SK-N-SH treated with all-trans-retinoic acid at 6 μM for 48 hours (cell line): ENCODE measurements around the gene SCUBE2.

Experiments used
- ATAC-seq: fragments of 200-7000 bp; cut with Tn5 transposase; 3 replicates; pipeline ENCODE4 v1.9.1; 2020; ENCODE audit warnings: mild to moderate bottlenecking, moderate library complexity
- ARNTL ChIP-seq: fragments of 450-650 bp; formaldehyde crosslinking; IDR thresholded peaks from 2 replicates; pipeline ENCODE4 v1.5.0; 2020; ENCODE audit warnings: low read depth, mild to moderate bottlenecking, moderate library complexity, borderline replicate concordance
- BACH2 ChIP-seq: fragments of 250-450 bp; sonication (Bioruptor Pico); IDR thresholded peaks from 2 replicates; pipeline ENCODE4 v1.9.0; 2021; ENCODE audit warnings: mild to moderate bottlenecking, borderline replicate concordance
- CSDC2 ChIP-seq: fragments of 250-450 bp; sonication (Bioruptor Pico); IDR thresholded peaks from 2 replicates; pipeline ENCODE4 v1.5.0; 2020; ENCODE audit warnings: mild to moderate bottlenecking, moderate library complexity
- ESRRG ChIP-seq: fragments of 250-450 bp; sonication (Bioruptor Pico); IDR thresholded peaks from 2 replicates; pipeline ENCODE4 v1.6.1; 2021; ENCODE audit warnings: mild to moderate bottlenecking
- ISL1 ChIP-seq: fragments of 250-450 bp; sonication (Bioruptor Pico); IDR thresholded peaks from 2 replicates; pipeline ENCODE4 v2.1.2; 2022; ENCODE audit warnings: mild to moderate bottlenecking, moderate library complexity
- OSR1 ChIP-seq: fragments of 250-450 bp; sonication (Bioruptor Pico); IDR thresholded peaks from 2 replicates; pipeline ENCODE4 v1.8.0; 2022; ENCODE audit warnings: moderate library complexity, mild to moderate bottlenecking, inconsistent platforms
- PPARA ChIP-seq: fragments of 250-450 bp; sonication (Bioruptor Pico); IDR thresholded peaks from 2 replicates; pipeline ENCODE4 v1.5.0; 2020; ENCODE audit warnings: mild to moderate bottlenecking, borderline replicate concordance
- RARB ChIP-seq: fragments of 250-450 bp; sonication (Bioruptor Pico); IDR thresholded peaks from 2 replicates; pipeline ENCODE4 v1.8.0; 2021; ENCODE audit warnings: mild to moderate bottlenecking, moderate library complexity
- SNAI2 ChIP-seq: fragments of 250-450 bp; sonication (Bioruptor Pico); IDR thresholded peaks from 2 replicates; pipeline ENCODE4 v1.5.0; 2020; ENCODE audit warnings: mild to moderate bottlenecking, moderate library complexity
- TCF4 ChIP-seq: fragments of 250-450 bp; sonication (Bioruptor Pico); IDR thresholded peaks from 2 replicates; pipeline ENCODE4 v1.8.0; 2021; ENCODE audit warnings: mild to moderate bottlenecking, moderate library complexity, borderline replicate concordance
- TOX ChIP-seq: fragments of 250-450 bp; sonication (Bioruptor Pico); IDR thresholded peaks from 2 replicates; pipeline ENCODE4 v1.8.0; 2021; ENCODE audit warnings: mild to moderate bottlenecking, moderate library complexity, borderline replicate concordance
- ZC3H10 ChIP-seq: fragments of 250-450 bp; sonication (Bioruptor Pico); IDR thresholded peaks from 2 replicates; pipeline ENCODE4 v1.5.1; 2021; ENCODE audit warnings: mild to moderate bottlenecking, moderate library complexity
- ZFP3 ChIP-seq: fragments of 250-450 bp; sonication (Bioruptor Pico); IDR thresholded peaks from 2 replicates; pipeline ENCODE4 v1.5.0; 2020; ENCODE audit warnings: mild to moderate bottlenecking, moderate library complexity
- ZFP30 ChIP-seq: fragments of 450-650 bp; formaldehyde crosslinking; IDR thresholded peaks from 2 replicates; pipeline ENCODE4 v1.5.0; 2022; ENCODE audit warnings: mild to moderate bottlenecking, moderate library complexity
- ZNF565 ChIP-seq: fragments of 450-650 bp; formaldehyde crosslinking; conservative IDR thresholded peaks from 2 replicates; pipeline ENCODE4 v1.5.0; 2020; ENCODE audit warnings: low read depth, mild to moderate bottlenecking, moderate library complexity
- ZNF70 ChIP-seq: fragments of 450-650 bp; formaldehyde crosslinking; IDR thresholded peaks from 2 replicates; pipeline ENCODE4 v1.5.0; 2020; ENCODE audit warnings: mild to moderate bottlenecking, moderate library complexity
- ZNF8 ChIP-seq: fragments of 450-650 bp; formaldehyde crosslinking; IDR thresholded peaks from 2 replicates; pipeline ENCODE4 v1.5.0; 2020; ENCODE audit warnings: mild to moderate bottlenecking, moderate library complexity
- TF ChIP-seq, protein P1 (sequence below): fragments of 250-450 bp; sonication (Bioruptor Pico); IDR thresholded peaks from 2 replicates; pipeline ENCODE4 v1.5.0; 2020; ENCODE audit warnings: mild to moderate bottlenecking, moderate library complexity
- TF ChIP-seq, protein P2 (sequence below): fragments of 250-450 bp; sonication (Bioruptor Pico); IDR thresholded peaks from 2 replicates; pipeline ENCODE4 v1.5.1; 2021; ENCODE audit warnings: mild to moderate bottlenecking, moderate library complexity
- TF ChIP-seq, protein P3 (sequence below): fragments of 250-450 bp; sonication (Bioruptor Pico); IDR thresholded peaks from 2 replicates; pipeline ENCODE4 v1.8.0; 2020; ENCODE audit warnings: mild to moderate bottlenecking, moderate library complexity, borderline replicate concordance
- TF ChIP-seq, protein P4 (sequence below): fragments of 250-450 bp; sonication (Bioruptor Pico); IDR thresholded peaks from 2 replicates; pipeline ENCODE4 v1.8.0; 2021; ENCODE audit warnings: low read depth, mild to moderate bottlenecking, moderate library complexity, borderline replicate concordance

The SCUBE2 gene

DNA sequence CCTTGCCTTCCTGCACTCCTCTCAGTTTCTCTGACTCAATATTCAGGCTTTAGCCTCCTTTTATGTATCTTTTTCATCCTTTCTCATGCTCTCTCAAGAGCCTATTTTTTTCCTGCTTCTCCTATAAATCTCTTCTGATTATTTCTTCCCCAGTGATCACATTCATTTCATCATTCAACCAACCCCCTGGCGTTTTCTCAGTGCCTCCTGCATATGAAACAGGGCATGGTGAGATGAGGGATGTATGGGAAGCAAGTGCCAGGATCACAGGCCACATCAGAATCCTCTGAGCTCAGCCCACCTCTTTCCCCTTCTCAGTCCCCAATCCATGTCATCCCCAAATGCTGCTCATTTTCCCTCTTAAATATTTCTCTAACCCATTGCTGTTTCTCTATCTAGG is 48.9 kb downstream of the SCUBE2 start:
- TF ChIP-seq BACH2 (CRISPR knock-in tag) (no peak), OSR1 (CRISPR knock-in tag) (no peak), ZC3H10 (CRISPR knock-in tag) (no peak), ZFP3 (CRISPR knock-in tag) (no peak), TCF4 (CRISPR knock-in tag) (no peak)
- TF ChIP-seq, protein P1, sequence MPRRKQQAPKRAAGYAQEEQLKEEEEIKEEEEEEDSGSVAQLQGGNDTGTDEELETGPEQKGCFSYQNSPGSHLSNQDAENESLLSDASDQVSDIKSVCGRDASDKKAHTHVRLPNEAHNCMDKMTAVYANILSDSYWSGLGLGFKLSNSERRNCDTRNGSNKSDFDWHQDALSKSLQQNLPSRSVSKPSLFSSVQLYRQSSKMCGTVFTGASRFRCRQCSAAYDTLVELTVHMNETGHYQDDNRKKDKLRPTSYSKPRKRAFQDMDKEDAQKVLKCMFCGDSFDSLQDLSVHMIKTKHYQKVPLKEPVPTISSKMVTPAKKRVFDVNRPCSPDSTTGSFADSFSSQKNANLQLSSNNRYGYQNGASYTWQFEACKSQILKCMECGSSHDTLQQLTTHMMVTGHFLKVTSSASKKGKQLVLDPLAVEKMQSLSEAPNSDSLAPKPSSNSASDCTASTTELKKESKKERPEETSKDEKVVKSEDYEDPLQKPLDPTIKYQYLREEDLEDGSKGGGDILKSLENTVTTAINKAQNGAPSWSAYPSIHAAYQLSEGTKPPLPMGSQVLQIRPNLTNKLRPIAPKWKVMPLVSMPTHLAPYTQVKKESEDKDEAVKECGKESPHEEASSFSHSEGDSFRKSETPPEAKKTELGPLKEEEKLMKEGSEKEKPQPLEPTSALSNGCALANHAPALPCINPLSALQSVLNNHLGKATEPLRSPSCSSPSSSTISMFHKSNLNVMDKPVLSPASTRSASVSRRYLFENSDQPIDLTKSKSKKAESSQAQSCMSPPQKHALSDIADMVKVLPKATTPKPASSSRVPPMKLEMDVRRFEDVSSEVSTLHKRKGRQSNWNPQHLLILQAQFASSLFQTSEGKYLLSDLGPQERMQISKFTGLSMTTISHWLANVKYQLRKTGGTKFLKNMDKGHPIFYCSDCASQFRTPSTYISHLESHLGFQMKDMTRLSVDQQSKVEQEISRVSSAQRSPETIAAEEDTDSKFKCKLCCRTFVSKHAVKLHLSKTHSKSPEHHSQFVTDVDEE (CRISPR knock-in tag), result no peak
- TF ChIP-seq, all 23 proteins: peak for 0
- no peak for ATAC-seq

DNA sequence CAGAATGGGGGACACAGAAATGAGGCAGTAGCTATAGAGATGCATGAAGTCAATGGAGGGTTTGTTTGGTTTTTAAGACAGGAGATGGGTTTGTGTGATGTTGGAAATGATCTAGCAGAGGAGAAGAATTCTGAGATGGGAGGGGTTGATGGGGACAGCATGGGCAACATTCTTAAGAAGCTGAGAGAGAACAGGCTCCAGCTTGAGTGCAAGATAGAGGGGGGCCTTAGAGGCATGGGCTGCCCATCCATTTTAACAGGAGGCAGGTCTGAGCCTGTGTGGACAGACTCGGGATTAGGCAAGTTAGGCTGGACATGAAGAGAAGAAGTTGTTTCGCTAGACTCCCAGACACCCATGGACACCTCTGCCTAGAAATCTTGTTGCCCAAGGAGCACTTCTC is 49.7 kb downstream of the SCUBE2 start:
- ATAC-seq, result no peak
- TF ChIP-seq ZNF8 (CRISPR knock-in tag) (no peak), ESRRG (no peak), ZFP30 (CRISPR knock-in tag) (no peak), PPARA (CRISPR knock-in tag) (no peak), SNAI2 (no peak), ARNTL (no peak), ZNF70 (no peak), ZNF565 (no peak), ZFP3 (CRISPR knock-in tag) (no peak), TCF4 (CRISPR knock-in tag) (no peak), TOX (CRISPR knock-in tag) (no peak), CSDC2 (no peak), ISL1 (CRISPR knock-in tag) (no peak), ZC3H10 (CRISPR knock-in tag) (no peak)
- TF ChIP-seq, protein P1 (CRISPR knock-in tag), result no peak
- TF ChIP-seq, protein P2, sequence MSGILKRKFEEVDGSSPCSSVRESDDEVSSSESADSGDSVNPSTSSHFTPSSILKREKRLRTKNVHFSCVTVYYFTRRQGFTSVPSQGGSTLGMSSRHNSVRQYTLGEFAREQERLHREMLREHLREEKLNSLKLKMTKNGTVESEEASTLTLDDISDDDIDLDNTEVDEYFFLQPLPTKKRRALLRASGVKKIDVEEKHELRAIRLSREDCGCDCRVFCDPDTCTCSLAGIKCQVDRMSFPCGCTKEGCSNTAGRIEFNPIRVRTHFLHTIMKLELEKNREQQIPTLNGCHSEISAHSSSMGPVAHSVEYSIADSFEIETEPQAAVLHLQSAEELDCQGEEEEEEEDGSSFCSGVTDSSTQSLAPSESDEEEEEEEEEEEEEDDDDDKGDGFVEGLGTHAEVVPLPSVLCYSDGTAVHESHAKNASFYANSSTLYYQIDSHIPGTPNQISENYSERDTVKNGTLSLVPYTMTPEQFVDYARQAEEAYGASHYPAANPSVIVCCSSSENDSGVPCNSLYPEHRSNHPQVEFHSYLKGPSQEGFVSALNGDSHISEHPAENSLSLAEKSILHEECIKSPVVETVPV (CRISPR knock-in tag), result no peak
- TF ChIP-seq, protein P3, sequence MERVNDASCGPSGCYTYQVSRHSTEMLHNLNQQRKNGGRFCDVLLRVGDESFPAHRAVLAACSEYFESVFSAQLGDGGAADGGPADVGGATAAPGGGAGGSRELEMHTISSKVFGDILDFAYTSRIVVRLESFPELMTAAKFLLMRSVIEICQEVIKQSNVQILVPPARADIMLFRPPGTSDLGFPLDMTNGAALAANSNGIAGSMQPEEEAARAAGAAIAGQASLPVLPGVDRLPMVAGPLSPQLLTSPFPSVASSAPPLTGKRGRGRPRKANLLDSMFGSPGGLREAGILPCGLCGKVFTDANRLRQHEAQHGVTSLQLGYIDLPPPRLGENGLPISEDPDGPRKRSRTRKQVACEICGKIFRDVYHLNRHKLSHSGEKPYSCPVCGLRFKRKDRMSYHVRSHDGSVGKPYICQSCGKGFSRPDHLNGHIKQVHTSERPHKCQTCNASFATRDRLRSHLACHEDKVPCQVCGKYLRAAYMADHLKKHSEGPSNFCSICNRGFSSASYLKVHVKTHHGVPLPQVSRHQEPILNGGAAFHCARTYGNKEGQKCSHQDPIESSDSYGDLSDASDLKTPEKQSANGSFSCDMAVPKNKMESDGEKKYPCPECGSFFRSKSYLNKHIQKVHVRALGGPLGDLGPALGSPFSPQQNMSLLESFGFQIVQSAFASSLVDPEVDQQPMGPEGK (CRISPR knock-in tag), result no peak
- TF ChIP-seq, protein P4, sequence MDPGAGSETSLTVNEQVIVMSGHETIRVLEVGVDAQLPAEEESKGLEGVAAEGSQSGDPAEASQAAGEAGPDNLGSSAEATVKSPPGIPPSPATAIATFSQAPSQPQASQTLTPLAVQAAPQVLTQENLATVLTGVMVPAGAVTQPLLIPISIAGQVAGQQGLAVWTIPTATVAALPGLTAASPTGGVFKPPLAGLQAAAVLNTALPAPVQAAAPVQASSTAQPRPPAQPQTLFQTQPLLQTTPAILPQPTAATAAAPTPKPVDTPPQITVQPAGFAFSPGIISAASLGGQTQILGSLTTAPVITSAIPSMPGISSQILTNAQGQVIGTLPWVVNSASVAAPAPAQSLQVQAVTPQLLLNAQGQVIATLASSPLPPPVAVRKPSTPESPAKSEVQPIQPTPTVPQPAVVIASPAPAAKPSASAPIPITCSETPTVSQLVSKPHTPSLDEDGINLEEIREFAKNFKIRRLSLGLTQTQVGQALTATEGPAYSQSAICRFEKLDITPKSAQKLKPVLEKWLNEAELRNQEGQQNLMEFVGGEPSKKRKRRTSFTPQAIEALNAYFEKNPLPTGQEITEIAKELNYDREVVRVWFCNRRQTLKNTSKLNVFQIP (CRISPR knock-in tag), result no peak

DNA sequence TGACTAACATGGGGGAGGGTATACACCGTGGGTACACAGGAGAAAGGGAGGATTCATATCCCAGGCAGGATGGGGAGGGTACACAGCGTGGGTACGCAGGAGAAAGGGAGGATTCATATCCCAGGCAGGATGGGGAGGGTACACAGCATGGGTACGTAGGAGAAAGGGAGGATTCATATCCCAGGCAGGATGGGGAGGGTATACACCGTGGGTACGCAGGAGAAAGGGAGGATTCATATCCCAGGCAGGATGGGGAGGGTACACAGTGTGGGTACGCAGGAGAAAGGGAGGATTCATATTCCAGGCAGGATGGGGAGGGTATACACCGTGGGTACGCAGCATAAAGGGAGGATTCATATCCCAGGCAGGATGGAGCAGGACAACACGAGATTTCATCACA is 51.0 kb downstream of the SCUBE2 start:
- no peak for ATAC-seq
- TF ChIP-seq ZC3H10 (CRISPR knock-in tag) (no peak), CSDC2 (no peak), PPARA (CRISPR knock-in tag) (no peak), ZNF565 (no peak), ZFP30 (CRISPR knock-in tag) (no peak), BACH2 (CRISPR knock-in tag) (no peak), RARB (CRISPR knock-in tag) (no peak)
- TF ChIP-seq, protein P4 (CRISPR knock-in tag), result no peak
- TF ChIP-seq, protein P3 (CRISPR knock-in tag), result no peak
- TF ChIP-seq, protein P2 (CRISPR knock-in tag), result no peak
